Panc1 (cell line): Measurements from ENCODE around the gene SCRN2.

Experiments
- CTCF ChIP-seq: fragments of 450-650 bp; IDR thresholded peaks from 2 replicates; pipeline ENCODE4 v1.5.1; 2017; ENCODE audit warnings: mild to moderate bottlenecking
- POLR2AphosphoS5 ChIP-seq: IDR thresholded peaks from 2 replicates; pipeline ENCODE4 v1.6.1; 2012; ENCODE audit warnings: mild to moderate bottlenecking, low read depth, low read length, moderate library complexity
- SIN3A ChIP-seq: IDR thresholded peaks from 2 replicates; pipeline ENCODE4 v1.6.1; 2012; ENCODE audit warnings: low read depth, mild to moderate bottlenecking, low read length, moderate library complexity, borderline replicate concordance; ENCODE audit not compliant: insufficient read depth
- TCF7L2 ChIP-seq: IDR thresholded peaks from 2 replicates; pipeline ENCODE4 v1.6.1; 2011; ENCODE audit warnings: mild to moderate bottlenecking, low read depth, low read length, inconsistent platforms

DNA sequence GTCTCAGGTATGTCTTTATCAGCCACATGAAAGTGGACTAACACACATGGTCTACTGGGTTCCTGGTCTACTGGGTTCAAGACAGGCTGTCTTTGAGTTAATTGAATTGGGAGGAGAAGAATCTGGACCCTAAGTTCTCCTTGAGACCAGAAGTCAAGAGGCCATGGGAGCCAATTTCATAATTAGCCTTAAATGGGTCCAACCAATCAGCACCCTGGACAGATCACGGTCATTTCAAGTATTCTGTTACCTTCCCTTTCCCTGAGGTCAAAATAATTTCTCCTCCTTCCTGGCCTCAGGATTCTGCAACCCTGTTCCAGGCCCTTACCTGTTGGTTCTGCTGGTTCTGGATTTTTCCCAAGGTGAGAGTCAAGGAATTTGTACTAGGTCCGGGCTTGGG lies 43.3 kb downstream of the SCRN2 start:
- TF ChIP-seq TCF7L2: no peak
- no peak for TF ChIP-seq POLR2AphosphoS5
- no peak for TF ChIP-seq CTCF
- no peak for TF ChIP-seq SIN3A
